ENCODE measurements around the gene SASH1.

The SASH1 gene

DNA sequence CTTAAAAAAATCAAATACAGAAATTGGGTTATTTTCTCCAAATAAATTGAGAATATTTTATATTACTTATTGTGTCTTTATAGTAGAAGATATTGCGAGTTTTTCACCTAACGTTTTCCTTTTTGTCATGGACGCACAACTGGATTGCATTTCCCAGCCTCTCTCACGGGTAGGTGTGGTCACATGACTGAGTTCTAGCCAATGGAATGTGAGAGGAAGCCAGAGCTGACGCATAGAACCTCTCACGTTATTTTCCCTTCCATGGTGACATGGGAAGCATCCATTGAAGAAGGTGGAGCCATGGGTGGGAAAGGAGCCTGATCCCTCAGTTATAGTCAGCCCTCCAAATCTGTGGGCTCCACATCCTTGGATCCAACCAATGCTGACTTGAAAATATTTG, 248.2 kb downstream of the SASH1 start:
- Histone ChIP-seq H3K4me2 (ENCODE audit: low read depth, low read length, poor library complexity, severe bottlenecking) (no peak overlapping the region), H3K79me2 (ENCODE audit: insufficient read depth, low read length) (no peaks in the 10 kb centered on the region), H3K9me3 (ENCODE audit: insufficient read depth, low read length) (no peaks in the 10 kb centered on the region), H4K20me1 (ENCODE audit: low read depth, low read length) (no peaks in the 10 kb centered on the region), H3K9me2 (replicated peaks; ENCODE audit: insufficient read depth, low read length) (no peaks in the 10 kb centered on the region), H3K36me3 (ENCODE audit: low read length) (no peaks in the 10 kb centered on the region), H3K4me3 (ENCODE audit: insufficient read depth, low read length, poor library complexity, severe bottlenecking) (no peak overlapping the region), H3K27me3 (ENCODE audit: low read length) (no peaks in the 10 kb centered on the region), H2AFZ (ENCODE audit: low read depth, low read length, severe bottlenecking) (no peak overlapping the region), H3K9ac (ENCODE audit: low read length) (no peak overlapping the region), H3F3A (ENCODE audit: insufficient read depth) (no peaks in the 10 kb centered on the region), H3K27ac (ENCODE audit: low read depth, low read length) (no peak overlapping the region)
- TF ChIP-seq, protein P1, sequence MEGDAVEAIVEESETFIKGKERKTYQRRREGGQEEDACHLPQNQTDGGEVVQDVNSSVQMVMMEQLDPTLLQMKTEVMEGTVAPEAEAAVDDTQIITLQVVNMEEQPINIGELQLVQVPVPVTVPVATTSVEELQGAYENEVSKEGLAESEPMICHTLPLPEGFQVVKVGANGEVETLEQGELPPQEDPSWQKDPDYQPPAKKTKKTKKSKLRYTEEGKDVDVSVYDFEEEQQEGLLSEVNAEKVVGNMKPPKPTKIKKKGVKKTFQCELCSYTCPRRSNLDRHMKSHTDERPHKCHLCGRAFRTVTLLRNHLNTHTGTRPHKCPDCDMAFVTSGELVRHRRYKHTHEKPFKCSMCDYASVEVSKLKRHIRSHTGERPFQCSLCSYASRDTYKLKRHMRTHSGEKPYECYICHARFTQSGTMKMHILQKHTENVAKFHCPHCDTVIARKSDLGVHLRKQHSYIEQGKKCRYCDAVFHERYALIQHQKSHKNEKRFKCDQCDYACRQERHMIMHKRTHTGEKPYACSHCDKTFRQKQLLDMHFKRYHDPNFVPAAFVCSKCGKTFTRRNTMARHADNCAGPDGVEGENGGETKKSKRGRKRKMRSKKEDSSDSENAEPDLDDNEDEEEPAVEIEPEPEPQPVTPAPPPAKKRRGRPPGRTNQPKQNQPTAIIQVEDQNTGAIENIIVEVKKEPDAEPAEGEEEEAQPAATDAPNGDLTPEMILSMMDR (IDR thresholded peaks at IDR 0.05; ENCODE audit: insufficient read depth, low read length, poor library complexity, severe bottlenecking), result no peak
- no peak for TF ChIP-seq EZH2phosphoT487 (conservative IDR thresholded peaks at IDR 0.05; ENCODE audit: low read length)

DNA sequence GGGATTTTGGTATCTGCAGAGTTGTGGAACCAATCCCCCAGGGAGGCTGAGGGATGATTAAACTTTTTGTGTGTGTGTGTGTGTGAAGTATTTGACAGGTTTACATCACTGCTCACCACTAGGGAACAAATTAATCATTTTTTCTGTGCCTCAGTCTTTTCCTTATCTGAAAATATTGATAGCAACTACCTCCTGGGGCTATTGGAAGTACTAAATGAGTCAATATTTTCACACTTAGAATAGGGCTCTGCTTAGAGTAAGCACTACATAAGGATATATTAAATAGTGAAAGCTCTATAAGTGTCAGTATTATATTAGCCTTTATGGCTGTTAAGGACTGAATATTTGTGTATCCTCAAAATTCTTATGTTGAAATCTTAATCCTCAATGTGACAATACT, 249.0 kb downstream of the SASH1 start:
- no peaks in the 10 kb centered on the region for H3F3A ChIP-seq (ENCODE audit: insufficient read depth)
- no peak overlapping the region for H3K4me3 ChIP-seq (ENCODE audit: insufficient read depth, low read length, poor library complexity, severe bottlenecking)
- H2AFZ ChIP-seq (ENCODE audit: low read depth, low read length, severe bottlenecking), result no peak overlapping the region
- H3K9me3 ChIP-seq (ENCODE audit: insufficient read depth, low read length), result no peaks in the 10 kb centered on the region
- H3K4me2 ChIP-seq (ENCODE audit: low read depth, low read length, poor library complexity, severe bottlenecking), result no peak overlapping the region
- H3K9me2 ChIP-seq (replicated peaks; ENCODE audit: insufficient read depth, low read length), result no peaks in the 10 kb centered on the region
- no peaks in the 10 kb centered on the region for H3K36me3 ChIP-seq (ENCODE audit: low read length)
- H3K27me3 ChIP-seq (ENCODE audit: low read length), result no peaks in the 10 kb centered on the region
- no peak for TF ChIP-seq EZH2phosphoT487 (conservative IDR thresholded peaks at IDR 0.05; ENCODE audit: low read length)
- TF ChIP-seq, protein P1 (IDR thresholded peaks at IDR 0.05; ENCODE audit: insufficient read depth, low read length, poor library complexity, severe bottlenecking), result no peak
- no peak overlapping the region for H3K9ac ChIP-seq (ENCODE audit: low read length)
- H3K27ac ChIP-seq (ENCODE audit: low read depth, low read length), result no peak overlapping the region
- H4K20me1 ChIP-seq (ENCODE audit: low read depth, low read length), result no peaks in the 10 kb centered on the region
- H3K79me2 ChIP-seq (ENCODE audit: insufficient read depth, low read length), result no peaks in the 10 kb centered on the region

DNA sequence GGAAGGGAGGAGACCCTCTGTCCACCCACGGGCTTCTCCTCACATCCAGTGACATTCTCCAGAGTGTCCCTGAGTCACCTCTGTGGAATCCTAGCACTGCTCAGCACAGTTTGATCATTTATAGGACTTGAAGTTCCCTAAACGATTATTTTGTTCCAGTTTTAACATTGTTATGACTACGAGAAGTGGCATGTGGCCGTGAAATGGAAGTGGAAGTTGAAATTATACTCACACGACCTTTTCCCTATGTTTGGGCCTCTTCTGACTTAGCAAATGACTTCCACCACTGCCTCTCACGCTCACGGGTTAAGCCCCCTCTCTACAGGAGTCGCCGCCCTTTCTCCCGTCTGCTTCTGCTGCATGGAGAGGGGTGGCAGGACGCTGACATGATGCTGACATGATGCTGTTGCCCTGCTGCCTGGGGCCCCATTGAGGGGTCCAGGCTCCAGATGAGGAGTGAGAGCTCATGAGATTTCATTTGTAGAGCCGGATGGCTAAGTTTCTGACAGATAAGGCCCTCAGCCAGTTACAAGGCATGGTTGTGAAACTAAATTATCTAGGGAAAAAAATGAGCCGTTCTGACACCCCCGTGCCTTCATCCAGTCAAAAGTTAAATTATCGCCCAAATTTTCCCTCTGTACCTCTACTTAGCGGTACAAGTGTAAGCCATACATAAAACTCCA, 250.6 kb downstream of the SASH1 start:
- Histone ChIP-seq H3K9me2 (replicated peaks; ENCODE audit: insufficient read depth, low read length) (no peaks in the 10 kb centered on the region), H3K9ac (ENCODE audit: low read length) (no peak overlapping the region), H3K4me3 (ENCODE audit: insufficient read depth, low read length, poor library complexity, severe bottlenecking) (no peak overlapping the region), H3F3A (ENCODE audit: insufficient read depth) (no peaks in the 10 kb centered on the region), H3K9me3 (ENCODE audit: insufficient read depth, low read length) (no peaks in the 10 kb centered on the region), H3K4me2 (ENCODE audit: low read depth, low read length, poor library complexity, severe bottlenecking) (no peak overlapping the region), H3K79me2 (ENCODE audit: insufficient read depth, low read length) (no peaks in the 10 kb centered on the region), H4K20me1 (ENCODE audit: low read depth, low read length) (no peaks in the 10 kb centered on the region), H3K27ac (ENCODE audit: low read depth, low read length) (no peak overlapping the region), H2AFZ (ENCODE audit: low read depth, low read length, severe bottlenecking) (no peak overlapping the region), H3K27me3 (ENCODE audit: low read length) (no peaks in the 10 kb centered on the region), H3K36me3 (ENCODE audit: low read length) (no peaks in the 10 kb centered on the region)
- TF ChIP-seq, protein P1 (IDR thresholded peaks at IDR 0.05; ENCODE audit: insufficient read depth, low read length, poor library complexity, severe bottlenecking), result no peak
- TF ChIP-seq EZH2phosphoT487 (conservative IDR thresholded peaks at IDR 0.05; ENCODE audit: low read length), result no peak

Measured in SU-DHL-6 (cell line).